ENCODE data around the gene BAIAP2L2.
"Not testable (repeated sequence)": the region's sequence is repeated elsewhere in the genome, so short reads cannot be mapped to it uniquely, and the experiment has no call there.

The BAIAP2L2 gene

GRCh38 chr22:38110008-38110862, at the start of gene BAIAP2L2:
BAIAP2L2 (minus strand) TSS chr22:38110684; CDS start chr22:38110525, 159 bp downstream.
- in situ Hi-C loops (cut with HindIII; ENCODE audit: low sequenced_read_pairs) = no loop called here

DNA sequence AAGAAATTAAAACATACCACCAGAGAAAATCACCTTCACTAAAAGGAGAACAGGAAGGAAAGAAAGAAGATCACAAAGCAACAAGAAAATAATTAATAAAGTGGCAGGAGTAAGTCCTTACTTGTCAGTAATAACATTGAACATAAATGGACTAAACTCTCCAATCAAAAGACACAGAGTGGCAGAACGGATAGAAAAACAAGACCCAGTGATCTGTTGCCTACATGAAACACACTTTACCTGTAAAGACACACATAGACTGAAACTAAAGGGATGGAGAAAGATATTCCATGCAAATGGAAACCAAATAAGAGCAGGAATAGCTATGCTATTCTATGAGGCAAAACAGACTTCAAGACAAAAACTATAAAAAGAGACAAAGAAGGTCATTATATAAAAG, 45.2 kb upstream of the BAIAP2L2 start:
- in situ Hi-C loops (cut with HindIII; ENCODE audit: low sequenced_read_pairs) = no loop called here

DNA sequence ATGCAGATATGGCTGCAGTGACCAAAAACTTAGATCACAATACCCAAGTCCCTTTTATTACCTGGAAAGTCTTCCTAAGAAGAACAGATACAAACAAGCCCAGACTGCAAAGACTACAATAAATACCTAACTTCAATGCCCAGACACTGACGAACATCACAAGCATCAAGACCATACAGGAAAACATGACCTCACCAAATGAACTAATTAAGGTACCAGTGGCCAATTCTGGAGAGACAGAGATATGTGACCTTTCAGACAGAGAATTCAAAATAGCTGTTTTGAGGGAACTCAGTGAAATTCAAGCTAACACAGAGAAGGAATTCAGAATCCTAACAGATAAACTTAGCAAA, 44.1 kb upstream of the BAIAP2L2 start:
- in situ Hi-C loops (cut with HindIII; ENCODE audit: low sequenced_read_pairs) = not testable (repeated sequence)

GRCh38 chr22:38153821-38154562, 43.5 kb upstream of the BAIAP2L2 start:
- in situ Hi-C loops (cut with HindIII; ENCODE audit: low sequenced_read_pairs) = no loop called here

DNA sequence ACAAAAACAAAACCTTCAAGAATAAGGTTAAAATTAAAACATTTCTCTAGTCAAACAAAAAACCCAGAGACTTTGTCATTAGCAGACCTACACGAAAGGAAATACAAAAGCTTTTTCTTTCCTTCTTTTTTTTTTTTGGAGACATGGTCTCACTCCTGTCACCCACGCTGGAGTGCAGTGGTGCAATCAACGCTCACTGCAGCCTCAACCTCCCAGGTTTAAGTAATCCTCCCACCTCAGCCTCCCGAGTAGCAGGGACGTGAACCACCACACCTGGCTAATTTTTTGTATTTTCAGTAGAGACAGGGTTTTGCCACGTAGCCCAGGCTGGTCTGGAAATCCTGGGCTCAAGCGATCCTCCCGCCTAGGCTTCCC, 40.6 kb upstream of the BAIAP2L2 start:
- in situ Hi-C loops (cut with HindIII; ENCODE audit: low sequenced_read_pairs) = no loop called here

DNA sequence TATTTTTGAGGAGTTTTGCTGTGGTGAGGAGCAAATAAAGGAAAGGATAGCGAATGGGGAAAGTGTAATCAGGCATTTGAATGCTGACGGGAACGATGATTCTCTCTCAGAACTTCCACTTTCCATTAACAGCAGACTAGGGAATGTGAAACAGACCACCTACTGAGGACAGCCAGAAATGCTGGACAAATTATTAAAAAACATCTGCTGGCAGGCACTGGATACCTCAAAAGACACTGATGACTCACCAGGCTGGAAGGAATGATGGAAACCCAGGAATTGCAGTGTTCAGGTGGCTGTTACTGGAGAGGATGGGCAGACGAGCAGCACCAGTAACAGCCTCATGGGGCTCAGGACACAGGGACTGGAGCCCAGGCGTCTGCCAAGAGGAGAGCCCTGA, 37.8 kb upstream of the BAIAP2L2 start:
- in situ Hi-C loops (cut with HindIII; ENCODE audit: low sequenced_read_pairs) = no loop called here

DNA sequence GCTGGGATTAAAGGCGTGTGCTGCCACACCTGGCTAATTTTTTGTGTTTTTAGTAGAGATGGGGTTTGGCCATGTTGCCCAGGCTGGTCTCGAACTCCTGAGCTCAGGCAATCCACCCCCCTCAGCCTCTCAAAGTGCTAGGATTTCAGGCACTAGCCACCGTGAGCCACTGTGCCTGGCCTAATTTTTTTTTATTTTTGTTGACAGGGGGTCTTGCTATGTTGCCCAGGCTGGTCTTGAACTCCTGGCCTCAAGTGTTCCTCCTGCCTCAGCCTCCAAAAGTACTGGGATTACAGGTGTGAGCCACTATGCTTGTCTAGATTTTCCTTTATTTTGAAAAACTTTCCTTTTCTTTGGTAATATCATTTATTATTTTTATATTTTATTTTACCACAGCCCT, 35.7 kb upstream of the BAIAP2L2 start:
- in situ Hi-C loops (cut with HindIII; ENCODE audit: low sequenced_read_pairs) = not testable (repeated sequence)

DNA sequence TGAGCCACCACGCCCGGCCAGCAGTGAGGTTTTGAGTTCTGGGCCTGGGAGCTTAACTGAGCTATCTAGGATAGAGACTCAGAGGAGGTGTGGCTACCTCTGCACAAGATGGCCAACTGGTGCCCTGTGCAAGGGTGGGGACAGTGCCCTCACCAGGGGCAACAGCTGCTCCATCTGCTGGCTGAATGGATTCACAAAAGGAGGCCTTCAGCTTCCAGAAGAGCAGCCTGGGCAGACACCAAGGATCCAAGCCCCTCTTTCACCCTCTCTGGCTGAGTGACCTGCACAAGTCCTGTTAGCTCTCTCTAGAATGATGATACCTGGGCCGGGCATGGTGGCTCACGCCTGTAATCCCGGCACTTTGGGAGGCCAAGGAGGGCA, 33.5 kb upstream of the BAIAP2L2 start:
- in situ Hi-C loops (cut with HindIII; ENCODE audit: low sequenced_read_pairs) = no loop called here

- in situ Hi-C loops (cut with HindIII; ENCODE audit: low sequenced_read_pairs) = no loop called here
Observed at GRCh38 chr22:38142606-38143005, 32.1 kb upstream of the BAIAP2L2 start.

DNA sequence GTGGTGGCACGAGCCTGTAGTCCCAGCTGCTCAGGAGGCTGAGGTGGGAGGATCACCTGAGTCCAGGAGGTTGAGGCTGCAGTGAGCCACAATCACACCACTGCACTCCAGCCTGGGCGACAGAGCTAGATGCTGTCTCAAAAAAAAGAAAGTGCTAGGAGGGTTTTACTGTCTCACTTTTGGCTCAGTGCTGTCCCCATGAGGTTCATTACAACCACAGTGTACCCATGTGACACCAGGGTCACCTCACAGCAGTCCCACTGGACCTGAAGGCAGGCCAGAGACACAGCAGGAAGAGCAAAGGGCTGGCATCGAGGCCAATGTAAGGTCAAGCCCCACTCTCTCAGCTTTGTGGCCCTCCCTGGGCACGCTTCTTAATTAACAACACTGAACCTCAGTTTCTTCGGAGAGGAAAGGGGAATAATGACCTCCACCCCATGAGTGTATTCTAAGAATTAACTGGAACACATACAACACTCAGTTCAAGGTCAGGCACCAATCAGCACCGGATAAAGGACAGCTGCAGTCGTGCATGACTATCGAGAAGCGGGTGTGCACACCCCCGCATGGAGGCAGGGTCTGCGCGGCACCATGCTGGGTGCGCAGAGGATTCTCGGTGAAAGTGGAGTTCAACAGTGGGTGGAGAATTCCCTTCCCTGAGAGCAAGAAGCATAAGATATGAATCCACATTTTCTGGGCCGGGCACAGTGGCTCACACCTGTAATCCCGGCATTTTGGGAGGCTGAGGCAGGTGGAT, 30.9 kb upstream of the BAIAP2L2 start:
- in situ Hi-C loops (cut with HindIII; ENCODE audit: low sequenced_read_pairs) = no loop called here

- in situ Hi-C loops (cut with HindIII; ENCODE audit: low sequenced_read_pairs) = no loop called here
Observed at GRCh38 chr22:38139901-38140300, 29.4 kb upstream of the BAIAP2L2 start.

DNA sequence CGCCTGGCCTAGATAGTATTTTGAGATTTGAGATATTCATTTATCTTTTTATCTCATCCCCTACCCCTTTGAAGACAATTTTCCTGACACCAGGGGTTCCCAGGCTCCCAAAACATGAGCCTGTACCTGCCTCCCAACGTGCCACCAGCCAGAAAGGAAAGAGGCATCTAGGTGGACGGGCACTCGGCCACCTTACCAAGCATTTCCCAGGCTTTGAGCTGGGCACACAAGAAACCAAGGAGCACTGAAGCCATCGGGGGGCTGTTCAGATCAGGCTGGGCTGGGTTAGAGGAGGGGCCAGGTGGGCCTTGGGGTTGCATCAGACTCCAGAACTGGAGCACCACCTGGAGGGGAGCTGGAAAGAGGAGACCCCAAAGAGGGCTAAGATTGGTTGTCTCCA, 28.5 kb upstream of the BAIAP2L2 start:
- in situ Hi-C loops (cut with HindIII; ENCODE audit: low sequenced_read_pairs) = no loop called here

- in situ Hi-C loops (cut with HindIII; ENCODE audit: low sequenced_read_pairs) = no loop called here
Observed at GRCh38 chr22:38137876-38138687, 27.6 kb upstream of the BAIAP2L2 start.

DNA sequence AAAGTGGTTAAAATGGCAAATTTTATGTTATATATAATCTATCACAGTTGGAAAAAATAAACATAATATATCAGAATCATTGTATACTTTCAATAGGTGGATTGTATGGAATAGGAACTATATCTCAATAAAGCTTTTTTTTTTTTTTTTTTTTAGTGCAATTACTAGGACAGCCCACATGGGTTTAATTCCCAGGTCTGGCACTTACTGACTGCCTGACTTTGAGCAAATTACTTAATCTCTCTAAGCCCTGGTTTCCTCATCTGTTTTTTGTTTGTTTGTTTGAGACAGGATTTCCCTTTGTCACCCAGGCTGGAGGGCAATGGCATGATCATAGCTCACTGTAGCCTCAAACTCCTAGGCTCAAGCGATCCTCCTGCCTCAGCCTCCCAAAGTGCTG, 26.1 kb upstream of the BAIAP2L2 start:
- in situ Hi-C loops (cut with HindIII; ENCODE audit: low sequenced_read_pairs) = no loop called here

- in situ Hi-C loops (cut with HindIII; ENCODE audit: low sequenced_read_pairs) = no loop called here
Observed at GRCh38 chr22:38135133-38135706, 24.7 kb upstream of the BAIAP2L2 start.

DNA sequence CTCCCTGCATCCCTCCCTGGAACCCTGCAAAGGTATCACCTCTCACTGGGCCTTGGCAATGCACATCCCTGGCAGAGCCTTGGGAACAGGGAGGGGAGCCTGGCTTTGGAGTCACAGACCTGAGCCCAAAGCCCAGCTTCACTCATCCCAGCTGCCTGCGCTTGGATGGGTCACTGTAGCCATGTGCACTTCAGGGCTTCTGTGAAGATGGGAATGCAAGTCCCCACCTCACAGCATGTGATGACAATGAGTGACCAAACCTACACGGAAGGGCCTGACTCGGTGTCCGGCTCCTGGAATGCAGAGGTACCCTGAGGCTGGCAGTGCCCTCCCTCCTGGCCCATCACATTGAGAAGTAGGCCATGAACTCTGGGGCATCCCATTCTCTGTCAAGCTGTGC, 22.8 kb upstream of the BAIAP2L2 start:
- in situ Hi-C loops (cut with HindIII; ENCODE audit: low sequenced_read_pairs) = no loop called here

GRCh38 chr22:38132794-38133193, 22.3 kb upstream of the BAIAP2L2 start:
- in situ Hi-C loops (cut with HindIII; ENCODE audit: low sequenced_read_pairs) = no loop called here

DNA sequence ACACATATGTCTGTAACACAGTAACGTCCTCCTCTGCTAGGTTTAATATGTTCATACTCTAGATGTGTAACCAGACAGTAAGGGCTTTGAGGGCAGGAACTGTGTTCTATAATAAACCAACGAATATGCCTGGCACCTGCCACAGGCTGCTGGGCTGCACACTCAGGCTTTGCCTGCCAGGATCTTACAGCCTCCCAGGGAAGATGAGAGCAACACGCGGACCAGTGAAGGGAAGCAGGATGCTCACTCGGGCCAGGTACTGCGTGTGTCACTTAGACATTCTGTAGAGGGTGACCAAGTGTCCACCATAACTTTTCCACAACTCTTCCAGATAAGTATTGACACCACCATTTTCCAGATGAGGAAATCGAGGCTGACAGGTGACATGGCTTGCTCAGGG, 21.7 kb upstream of the BAIAP2L2 start:
- in situ Hi-C loops (cut with HindIII; ENCODE audit: low sequenced_read_pairs) = no loop called here

- in situ Hi-C loops (cut with HindIII; ENCODE audit: low sequenced_read_pairs) = no loop called here
Observed at GRCh38 chr22:38131399-38131798, 20.9 kb upstream of the BAIAP2L2 start.

- in situ Hi-C loops (cut with HindIII; ENCODE audit: low sequenced_read_pairs) = no loop called here
Observed at GRCh38 chr22:38129856-38130255, 19.4 kb upstream of the BAIAP2L2 start.
